Skeletal muscle tissue (tissue), 4 donors: ENCODE data around the gene RBP3. TPM values are rescaled to one million over a fixed set of nuclear protein-coding genes. Genes with fewer than 3 reads are reported as not detected.
"Not testable (repeated sequence)": the region's sequence is repeated elsewhere in the genome, so short reads cannot be mapped to it uniquely, and the experiment has no call there.

Source experiments
- H3K27ac ChIP-seq: one replicate; pipeline ENCODE4 v1.7.0; 2013; ENCODE audit warnings: mild to moderate bottlenecking, low read depth, low read length, inconsistent platforms
- H3K27me3 ChIP-seq, 3 donors: one replicate each; pipeline ENCODE4 v1.7.0; 2013; ENCODE audit warnings: low read length in 3 of 3; ENCODE audit not compliant: control insufficient read depth in 3 of 3, insufficient read depth in 3 of 3
- H3K36me3 ChIP-seq, 3 donors: one replicate each; pipeline ENCODE4 v1.7.0; 2013; ENCODE audit warnings: low read length in 3 of 3; ENCODE audit not compliant: control insufficient read depth in 3 of 3, insufficient read depth in 3 of 3
- H3K4me1 ChIP-seq, 3 donors: one replicate each; pipeline ENCODE4 v1.7.0; 2013; ENCODE audit warnings: low read length in 3 of 3, mild to moderate bottlenecking in 3 of 3; ENCODE audit not compliant: control insufficient read depth in 3 of 3, insufficient read depth in 3 of 3
- H3K4me3 ChIP-seq, 3 donors: one replicate each; pipeline ENCODE4 v1.7.0; 2013; ENCODE audit warnings: low read length in 3 of 3
- H3K9ac ChIP-seq, 3 donors: one replicate each; pipeline ENCODE4 v1.7.0; 2013; ENCODE audit warnings: low read length in 3 of 3, mild to moderate bottlenecking in 3 of 3, moderate library complexity in 2 of 3, low read depth in 1 of 3
- H3K9me3 ChIP-seq, 3 donors: one replicate each; pipeline ENCODE4 v1.7.0; 2013; ENCODE audit warnings: low read length in 3 of 3; ENCODE audit not compliant: control insufficient read depth in 3 of 3
- total RNA-seq: library from RNA; depleted of rRNA; stranded (reverse); fragments of >200 nt; gene quantifications from one replicate; pipeline ENCODE4 v1.2.3, GENCODE V29; 2014
- donor health status: Osteomylitis.

RBP3 gene
- total RNA-seq, 1 donor from 2014 or later = not detected

DNA sequence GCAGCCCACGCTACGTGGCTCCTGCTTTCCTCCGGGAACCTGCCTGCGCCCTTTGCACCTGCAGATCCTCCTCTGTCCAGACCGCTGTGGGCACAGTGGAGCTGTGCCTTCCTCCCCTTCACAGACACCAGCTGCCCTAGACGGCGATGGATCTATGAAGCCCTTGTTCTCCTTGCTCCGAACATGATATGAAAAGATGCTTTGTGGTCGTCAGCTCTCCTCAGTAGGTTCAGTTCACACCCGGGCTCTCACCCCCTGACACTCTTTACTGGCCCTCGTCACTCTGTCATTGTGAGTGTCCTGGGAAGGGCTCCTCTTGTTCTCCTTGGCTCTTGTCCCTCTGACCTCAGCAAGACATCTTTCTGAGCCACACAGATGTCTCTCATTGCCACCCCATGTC lies 31.7 kb downstream of the RBP3 start:
- Histone ChIP-seq H3K36me3 (no peaks in the 10 kb centered on the region), H3K27me3 (peaks cover 0 to 3% (median 3%) of the 10 kb centered on the region in 3 donors), H3K9ac (no peak overlapping the region), H3K4me3 (no peak overlapping the region), H3K27ac (no peak overlapping the region), H3K9me3 (no peaks in the 10 kb centered on the region), H3K4me1 (peaks cover 20 to 31% (median 21%) of the 10 kb centered on the region in 3 donors)

DNA sequence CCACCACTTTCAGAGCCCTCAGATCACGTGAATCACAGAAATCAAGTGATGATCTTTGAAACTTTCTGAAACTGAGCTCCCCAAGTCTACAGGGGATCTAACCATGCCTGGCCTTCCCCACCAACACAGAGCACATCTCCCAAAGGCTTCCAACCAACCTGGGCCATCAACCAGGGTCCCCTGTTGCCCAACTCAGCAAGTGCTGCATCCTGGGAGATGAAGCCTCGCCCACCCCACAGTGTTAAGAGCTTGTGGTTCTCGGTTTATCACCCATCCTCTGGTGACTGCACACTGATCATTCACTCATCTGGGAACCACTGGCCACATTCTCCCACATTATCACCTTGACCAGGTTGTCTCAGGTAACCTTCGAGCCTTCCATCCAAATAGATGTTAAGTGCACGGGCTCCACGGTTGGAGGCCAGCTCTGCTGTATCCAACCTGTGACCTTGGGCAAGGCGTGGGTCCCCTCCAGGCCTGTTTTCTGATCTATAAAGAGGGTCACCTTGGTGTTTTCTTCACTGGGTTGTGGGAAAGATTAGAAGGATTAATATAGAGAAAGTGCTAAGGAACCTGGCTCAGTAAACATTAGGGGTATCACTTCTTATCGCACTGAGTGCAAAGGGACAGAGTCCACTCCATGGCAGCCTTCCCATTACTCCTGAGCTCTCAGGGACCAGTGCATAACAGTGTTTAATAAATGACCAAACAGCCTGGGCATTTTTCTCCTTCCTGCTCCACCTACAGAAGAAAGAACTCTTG lies 32.4 kb downstream of the RBP3 start:
- Histone ChIP-seq H3K9ac (no peak overlapping the region), H3K27me3 (peaks cover 0 to 3% (median 3%) of the 10 kb centered on the region in 3 donors), H3K9me3 (no peaks in the 10 kb centered on the region), H3K36me3 (no peaks in the 10 kb centered on the region), H3K4me3 (no peak overlapping the region), H3K4me1 (peaks cover 17 to 28% (median 21%) of the 10 kb centered on the region in 3 donors), H3K27ac (no peak overlapping the region)

DNA sequence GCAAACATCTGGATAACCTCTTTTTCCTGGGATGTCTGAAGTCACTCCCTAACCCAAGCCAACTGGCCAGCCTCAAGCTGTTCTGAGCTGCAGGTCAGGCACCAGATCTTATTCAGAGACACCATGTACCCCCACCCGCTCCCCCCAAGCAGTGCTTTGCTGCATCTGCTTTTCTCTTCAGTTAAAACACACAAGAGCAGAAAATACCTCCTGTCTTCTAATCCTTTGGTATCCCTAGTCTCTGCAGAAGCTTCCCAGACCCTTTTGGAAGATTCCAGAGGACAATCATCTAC lies 32.9 kb downstream of the RBP3 start:
- Histone ChIP-seq H3K27ac (no peak overlapping the region), H3K36me3 (no peaks in the 10 kb centered on the region), H3K4me3 (no peak overlapping the region), H3K9ac (no peak overlapping the region), H3K27me3 (peaks cover 0 to 3% (median 3%) of the 10 kb centered on the region in 3 donors), H3K9me3 (no peaks in the 10 kb centered on the region), H3K4me1 (peaks cover 17 to 28% (median 21%) of the 10 kb centered on the region in 3 donors)

DNA sequence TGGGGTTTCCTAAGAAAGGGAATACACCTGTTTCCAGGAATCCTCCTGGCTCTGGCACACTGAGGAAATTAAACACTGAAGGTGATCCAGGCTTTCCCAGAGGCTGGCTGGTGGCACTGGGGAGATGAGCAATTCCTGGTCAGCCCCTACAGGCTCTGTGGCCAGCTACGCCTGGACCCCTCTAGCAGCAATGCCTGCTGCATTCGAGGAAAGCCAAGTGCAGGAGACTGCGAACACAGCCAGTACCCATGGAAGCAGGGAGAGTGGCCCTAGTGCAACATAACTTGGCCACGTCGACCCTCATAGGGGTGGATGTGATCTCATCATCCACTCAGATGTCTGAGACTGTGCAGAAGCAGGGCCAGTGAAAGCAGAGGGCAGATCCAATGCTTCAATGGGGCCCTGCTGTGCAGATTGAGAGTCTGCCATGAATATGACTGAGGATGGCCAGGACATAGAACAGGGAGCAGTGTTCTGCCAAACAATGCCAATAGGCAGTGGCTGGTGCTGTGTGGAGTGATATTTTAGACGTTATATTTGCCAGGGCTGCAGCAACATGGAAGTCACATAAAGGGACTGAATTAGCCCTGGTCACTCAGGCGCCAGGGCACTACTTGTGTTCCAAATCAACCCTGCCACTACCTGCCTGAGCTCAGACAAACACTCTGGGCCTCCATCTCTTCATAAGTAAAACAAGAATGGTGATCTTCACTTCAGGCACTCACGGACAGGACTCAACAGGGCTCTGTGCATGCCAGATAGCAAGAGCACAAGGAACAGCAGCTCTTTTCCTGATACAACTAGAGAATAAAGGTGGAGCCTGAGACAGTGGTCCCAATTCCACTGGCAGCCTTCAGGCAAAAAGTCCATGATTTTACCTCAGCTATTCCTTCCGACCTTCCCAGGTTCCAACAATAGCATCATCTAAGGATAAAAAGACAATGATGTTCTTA lies 33.5 kb downstream of the RBP3 start:
- no peak overlapping the region for H3K9ac ChIP-seq
- no peaks in the 10 kb centered on the region for H3K9me3 ChIP-seq
- no peaks in the 10 kb centered on the region for H3K36me3 ChIP-seq
- no peak overlapping the region for H3K4me3 ChIP-seq
- H3K4me1 ChIP-seq = peaks cover 17 to 28% (median 21%) of the 10 kb centered on the region in 3 donors
- H3K27ac ChIP-seq = no peak overlapping the region
- H3K27me3 ChIP-seq = peaks cover 0 to 3% (median 3%) of the 10 kb centered on the region in 3 donors

DNA sequence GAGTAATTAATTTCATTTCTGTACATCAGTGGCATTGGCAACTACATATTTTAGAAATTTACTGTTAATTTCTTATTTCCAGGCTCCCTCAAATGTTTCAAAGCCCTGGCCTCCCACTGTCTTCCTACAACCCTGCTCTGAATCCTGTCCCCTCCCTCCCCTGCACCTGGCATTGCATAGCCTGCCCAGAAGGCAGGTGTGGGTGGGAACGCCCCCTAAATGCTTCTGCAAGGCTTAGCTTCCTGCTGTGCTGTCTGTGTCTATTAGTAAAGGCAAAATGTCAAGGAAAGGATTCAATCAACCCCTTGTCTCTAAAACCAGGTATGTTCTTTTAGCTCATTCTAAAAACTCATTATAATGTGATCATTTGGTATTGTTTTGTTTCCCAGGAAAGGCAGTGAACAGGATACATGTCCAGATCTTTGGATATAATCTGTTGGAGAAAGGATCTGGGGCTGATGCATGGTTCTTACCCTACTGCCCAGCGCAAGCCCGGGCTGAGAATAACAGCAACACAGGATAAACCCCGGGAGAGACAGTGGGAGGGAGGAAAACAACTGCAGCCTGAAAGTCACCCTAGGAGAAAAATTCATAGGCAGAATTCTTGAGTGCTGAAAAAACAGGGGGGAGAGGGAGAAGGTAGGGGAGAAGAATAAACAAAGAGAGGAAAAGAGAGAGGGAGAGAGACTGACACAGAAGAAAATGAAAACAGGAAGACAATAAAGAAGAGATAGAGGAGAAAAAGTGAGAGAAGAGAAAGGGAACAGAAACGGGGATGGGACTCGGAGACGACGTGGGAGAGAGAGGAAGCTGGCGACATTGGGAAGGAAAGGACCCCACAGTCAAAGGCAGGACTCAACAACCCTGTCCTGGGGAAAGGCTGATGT lies 35.3 kb downstream of the RBP3 start:
- Histone ChIP-seq H3K27ac (no peak overlapping the region), H3K36me3 (no peaks in the 10 kb centered on the region), H3K27me3 (peaks cover 0 to 3% (median 0%) of the 10 kb centered on the region in 3 donors), H3K4me1 (peaks cover 9 to 15% (median 12%) of the 10 kb centered on the region in 3 donors), H3K9ac (peak overlapping the region in 2 of 3 donors; percentile 33 to 45), H3K4me3 (peak overlapping the region; percentile 65 to 79 (median 76)), H3K9me3 (no peaks in the 10 kb centered on the region)

DNA sequence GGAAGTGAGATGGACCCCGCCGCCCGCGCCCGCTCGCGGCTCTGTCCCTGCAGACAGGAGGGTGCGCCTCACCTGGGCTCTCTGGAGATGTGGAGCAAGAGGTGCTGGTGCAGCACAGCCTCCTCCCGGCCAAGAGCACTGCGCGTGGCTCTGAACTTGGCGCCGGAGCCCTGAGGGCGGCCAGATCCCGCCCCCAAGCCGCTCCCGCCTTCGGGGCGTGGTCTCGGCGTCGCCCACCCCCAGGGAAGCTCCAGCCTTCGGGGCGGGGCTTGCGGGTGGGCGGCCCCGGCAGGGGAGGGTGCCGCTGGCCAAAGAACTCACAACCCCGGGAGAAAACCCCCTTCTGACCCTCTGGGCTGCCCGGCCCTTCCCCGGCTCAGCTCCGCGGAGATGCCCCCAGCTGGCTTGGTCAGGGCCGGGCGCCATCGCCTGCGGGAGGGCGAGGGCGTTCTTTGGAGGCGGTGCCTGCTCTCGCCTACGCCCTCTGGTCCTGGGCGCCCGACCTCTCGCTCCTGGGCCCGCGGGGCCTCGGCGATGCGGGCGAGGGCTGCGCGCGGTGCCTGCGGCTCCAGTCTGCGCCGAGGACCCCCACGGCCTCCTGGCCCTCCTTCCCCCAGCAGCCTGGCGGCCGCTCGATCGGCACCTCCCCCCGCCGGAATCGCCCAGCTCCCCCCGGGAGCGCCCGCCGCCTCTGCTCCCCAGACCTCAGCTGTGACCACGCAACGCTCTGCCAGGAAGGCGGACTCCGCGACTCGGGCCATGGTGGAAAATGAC lies 36.2 kb downstream of the RBP3 start, which contains the start of gene ZNF488:
ZNF488 (minus strand) TSS at position 146 of the 774 bp plus-strand sequence. CDS start 15,464 bp downstream, outside the sequence.
- Histone ChIP-seq H3K4me1 (peaks cover 9 to 15% (median 12%) of the 10 kb centered on the region in 3 donors), H3K27ac (peak within 1 kb of the TSS; percentile 51), H3K27me3 (no peaks in the 10 kb centered on the region), H3K4me3 (peak within 1 kb of the TSS; percentile 65 to 79 (median 76)), H3K9me3 (no peaks in the 10 kb centered on the region), H3K9ac (peak within 1 kb of the TSS; percentile 65 to 84 (median 75)), H3K36me3 (no peaks in the 10 kb centered on the region)

DNA sequence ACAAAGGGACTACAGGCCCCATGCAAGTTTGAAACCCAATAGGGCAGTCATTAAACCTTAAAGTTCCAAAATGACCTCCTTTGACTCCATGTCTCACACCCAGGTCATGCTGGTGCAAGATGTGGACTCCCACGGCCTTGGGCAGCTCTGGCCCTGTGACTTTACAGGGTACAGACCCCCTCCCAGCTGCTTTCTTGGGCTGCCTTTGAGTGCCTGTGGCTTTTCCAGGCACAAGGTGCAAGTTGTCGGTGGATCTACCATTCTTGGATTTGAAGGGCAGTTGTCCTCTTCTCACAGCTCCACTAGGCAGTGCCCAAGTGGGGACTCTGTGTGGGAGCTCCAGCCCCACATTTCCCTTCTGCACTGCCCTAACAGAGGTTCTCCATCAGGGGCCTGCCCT lies 37.9 kb downstream of the RBP3 start:
- not testable (repeated sequence) for H3K9ac ChIP-seq, H3K4me3 ChIP-seq, H3K9me3 ChIP-seq, H3K36me3 ChIP-seq, H3K27me3 ChIP-seq, H3K27ac ChIP-seq
- peaks cover 9 to 15% (median 12%) of the 10 kb centered on the region in 3 donors for H3K4me1 ChIP-seq

DNA sequence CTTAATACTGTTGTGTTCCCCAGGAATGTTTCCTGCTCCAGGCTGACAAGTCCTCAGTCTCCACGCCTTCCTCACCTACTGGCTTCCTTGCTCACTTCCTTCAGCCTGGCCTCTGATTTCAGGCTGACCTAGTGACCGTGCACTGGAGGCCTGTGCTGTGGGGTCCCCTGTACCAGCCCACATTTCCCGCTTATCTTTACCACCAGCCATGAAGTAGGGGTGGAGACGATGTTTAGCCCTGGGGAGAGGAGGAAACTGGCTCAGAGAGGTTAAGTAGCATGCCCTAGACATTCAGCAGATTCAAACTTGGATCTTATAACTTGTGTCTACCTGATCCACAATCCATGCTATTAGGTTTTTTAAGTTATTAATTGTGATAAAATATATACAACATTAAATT lies 40.7 kb downstream of the RBP3 start:
- Histone ChIP-seq H3K36me3 (no peaks in the 10 kb centered on the region), H3K9ac (no peak overlapping the region), H3K27me3 (no peaks in the 10 kb centered on the region), H3K27ac (no peak overlapping the region), H3K9me3 (no peaks in the 10 kb centered on the region), H3K4me3 (no peak overlapping the region), H3K4me1 (peaks cover 2 to 10% (median 5%) of the 10 kb centered on the region in 3 donors)

DNA sequence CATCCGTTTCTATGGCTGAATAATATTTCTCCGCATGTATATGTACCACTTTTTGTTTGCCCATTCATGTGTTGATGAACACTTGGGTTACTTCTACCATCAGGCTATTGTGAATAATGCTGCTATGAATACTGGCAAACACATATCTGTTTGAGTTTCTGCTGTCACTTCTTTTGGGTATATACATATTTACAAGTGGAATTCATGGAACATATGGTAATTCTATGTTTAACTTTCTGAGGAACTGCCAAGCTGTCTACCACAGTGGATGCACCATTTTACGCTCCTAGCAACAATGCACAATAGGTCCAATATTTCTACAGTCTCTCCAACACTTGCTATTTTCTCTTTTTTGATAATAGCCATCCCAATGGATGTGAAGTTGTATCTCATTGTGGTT lies 41.5 kb downstream of the RBP3 start:
- Histone ChIP-seq H3K27ac (no peak overlapping the region), H3K27me3 (no peaks in the 10 kb centered on the region), H3K4me1 (peaks cover 0 to 4% (median 4%) of the 10 kb centered on the region in 3 donors), H3K9me3 (no peaks in the 10 kb centered on the region), H3K9ac (no peak overlapping the region), H3K36me3 (no peaks in the 10 kb centered on the region), H3K4me3 (no peak overlapping the region)
